ENCODE measurements around the gene DPH1. TPM values are rescaled to one million over a fixed set of nuclear protein-coding genes. Genes with fewer than 3 reads are reported as not detected.

DPH1 gene
- total RNA-seq, 1 donor: 28.8 TPM

DNA sequence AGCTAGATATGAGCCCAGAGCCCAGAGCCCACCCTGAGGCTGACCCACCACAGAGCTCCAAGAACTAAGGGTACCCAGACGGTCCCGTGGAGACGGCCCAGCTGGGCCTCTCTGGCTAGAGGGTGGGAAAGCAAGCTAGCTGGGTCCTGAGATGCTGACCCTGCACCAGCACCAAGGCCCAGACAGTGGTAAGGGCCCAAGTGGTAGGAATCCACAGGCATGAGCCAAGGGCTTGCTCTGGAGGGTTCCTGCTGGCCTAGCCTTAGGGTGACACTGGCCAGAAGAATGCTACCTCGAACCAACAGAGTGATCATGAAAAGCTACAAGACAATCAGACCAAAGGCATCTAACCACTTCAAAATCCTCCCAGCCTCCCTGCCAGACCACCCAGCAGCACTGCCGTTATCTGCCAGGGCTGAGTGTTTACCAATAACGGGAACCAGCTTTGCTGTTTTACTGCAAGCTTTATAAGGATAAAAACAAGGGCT is 38.1 kb downstream of the DPH1 start:
- TF ChIP-seq, protein P1, sequence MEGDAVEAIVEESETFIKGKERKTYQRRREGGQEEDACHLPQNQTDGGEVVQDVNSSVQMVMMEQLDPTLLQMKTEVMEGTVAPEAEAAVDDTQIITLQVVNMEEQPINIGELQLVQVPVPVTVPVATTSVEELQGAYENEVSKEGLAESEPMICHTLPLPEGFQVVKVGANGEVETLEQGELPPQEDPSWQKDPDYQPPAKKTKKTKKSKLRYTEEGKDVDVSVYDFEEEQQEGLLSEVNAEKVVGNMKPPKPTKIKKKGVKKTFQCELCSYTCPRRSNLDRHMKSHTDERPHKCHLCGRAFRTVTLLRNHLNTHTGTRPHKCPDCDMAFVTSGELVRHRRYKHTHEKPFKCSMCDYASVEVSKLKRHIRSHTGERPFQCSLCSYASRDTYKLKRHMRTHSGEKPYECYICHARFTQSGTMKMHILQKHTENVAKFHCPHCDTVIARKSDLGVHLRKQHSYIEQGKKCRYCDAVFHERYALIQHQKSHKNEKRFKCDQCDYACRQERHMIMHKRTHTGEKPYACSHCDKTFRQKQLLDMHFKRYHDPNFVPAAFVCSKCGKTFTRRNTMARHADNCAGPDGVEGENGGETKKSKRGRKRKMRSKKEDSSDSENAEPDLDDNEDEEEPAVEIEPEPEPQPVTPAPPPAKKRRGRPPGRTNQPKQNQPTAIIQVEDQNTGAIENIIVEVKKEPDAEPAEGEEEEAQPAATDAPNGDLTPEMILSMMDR (IDR thresholded peaks at IDR 0.05; ENCODE audit: insufficient read depth, low read length): peak; percentile 36
- DNase-seq (ENCODE audit: low read depth): peak; percentile 87
- H3K4me3 ChIP-seq (ENCODE audit: low read depth, low read length): no peak overlapping the region

DNA sequence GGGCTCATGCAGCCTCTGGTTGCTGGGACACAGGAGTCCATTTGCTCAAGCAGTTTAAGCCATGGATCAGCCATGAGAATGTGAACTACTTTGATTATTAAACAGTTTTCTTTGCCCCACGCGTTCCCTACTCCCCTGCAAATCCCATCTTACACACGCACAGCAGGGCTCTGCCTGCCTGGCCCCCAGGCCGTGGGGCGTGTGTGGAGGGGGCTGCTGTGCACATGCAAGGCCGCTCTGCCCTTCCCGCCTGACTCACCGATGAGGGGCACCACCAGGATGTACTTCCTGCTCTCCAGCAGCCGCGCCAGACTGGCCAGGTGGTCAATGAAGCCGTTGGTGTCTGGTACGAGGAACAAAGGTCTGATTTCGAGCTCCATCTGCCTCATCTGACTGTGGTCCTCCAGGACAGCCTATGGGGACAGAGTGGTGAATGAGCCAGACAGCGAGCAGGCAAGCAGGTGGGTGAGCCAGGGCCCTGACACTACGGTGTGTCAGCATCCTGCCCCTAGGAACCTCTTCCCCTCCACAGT is 38.6 kb downstream of the DPH1 start:
- DNase-seq (ENCODE audit: low read depth): no peak
- no peak overlapping the region for H3K4me3 ChIP-seq (ENCODE audit: low read depth, low read length)
- TF ChIP-seq, protein P1 (IDR thresholded peaks at IDR 0.05; ENCODE audit: insufficient read depth, low read length): no peak

DNA sequence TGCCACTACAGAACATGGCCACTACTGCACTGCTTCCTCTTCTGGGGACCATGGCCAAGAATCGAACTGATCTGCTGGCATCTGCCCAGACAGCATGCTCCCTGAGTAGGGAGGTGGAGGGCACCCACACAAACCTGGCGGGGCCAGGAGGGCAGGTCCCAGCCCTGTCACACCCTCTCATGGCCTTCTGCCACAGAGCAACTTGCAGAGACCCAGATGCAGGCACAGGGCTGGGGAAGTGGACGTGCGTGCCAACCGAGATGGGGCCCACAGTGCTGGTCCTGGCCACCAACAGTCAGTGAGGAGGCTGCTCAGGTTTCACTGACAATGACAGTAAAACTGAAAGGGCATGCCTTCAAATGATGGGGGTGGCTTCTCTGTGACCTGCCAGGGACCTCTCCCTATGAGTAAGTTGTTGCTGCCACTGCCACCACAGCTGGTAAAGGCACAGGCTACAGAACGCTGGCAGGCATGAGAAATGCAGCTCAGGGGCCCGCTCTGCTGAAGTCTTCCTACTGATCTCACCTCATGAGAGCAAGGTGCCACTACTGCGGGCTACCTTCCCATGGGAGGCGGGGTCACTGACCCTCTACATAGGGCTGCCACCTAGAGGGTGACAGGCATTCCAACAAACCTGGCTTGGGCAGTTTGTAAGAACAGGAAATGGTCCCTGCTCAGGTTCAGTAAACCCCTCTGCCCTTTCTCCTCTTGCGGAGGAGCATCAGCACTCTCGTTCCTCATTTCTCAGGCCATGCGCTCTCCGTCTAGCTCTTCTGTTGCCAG is 40.5 kb downstream of the DPH1 start:
- H3K4me3 ChIP-seq (ENCODE audit: low read depth, low read length): no peak overlapping the region
- DNase-seq (ENCODE audit: low read depth): no peak
- TF ChIP-seq, protein P1 (IDR thresholded peaks at IDR 0.05; ENCODE audit: insufficient read depth, low read length): no peak

DNA sequence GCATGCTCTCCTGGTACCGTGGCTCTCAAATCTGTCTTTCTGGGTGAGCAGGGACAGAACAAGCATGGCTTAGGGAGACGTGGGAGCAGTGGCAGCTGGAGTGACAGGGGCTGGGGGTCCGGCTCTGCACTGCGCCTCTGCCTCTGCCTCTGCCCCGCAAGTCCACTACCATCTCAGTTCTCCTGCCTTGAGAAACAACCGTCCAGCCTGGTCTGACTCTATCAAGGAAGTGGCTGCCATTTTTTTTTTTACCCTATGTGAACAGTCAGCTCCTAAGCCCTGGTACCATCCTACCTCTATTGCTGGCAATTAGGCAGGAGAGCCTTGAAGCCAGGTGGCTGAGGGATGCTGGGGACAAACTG is 41.1 kb downstream of the DPH1 start:
- H3K4me3 ChIP-seq (ENCODE audit: low read depth, low read length): no peak overlapping the region
- TF ChIP-seq, protein P1 (IDR thresholded peaks at IDR 0.05; ENCODE audit: insufficient read depth, low read length): no peak
- no peak for DNase-seq (ENCODE audit: low read depth)

DNA sequence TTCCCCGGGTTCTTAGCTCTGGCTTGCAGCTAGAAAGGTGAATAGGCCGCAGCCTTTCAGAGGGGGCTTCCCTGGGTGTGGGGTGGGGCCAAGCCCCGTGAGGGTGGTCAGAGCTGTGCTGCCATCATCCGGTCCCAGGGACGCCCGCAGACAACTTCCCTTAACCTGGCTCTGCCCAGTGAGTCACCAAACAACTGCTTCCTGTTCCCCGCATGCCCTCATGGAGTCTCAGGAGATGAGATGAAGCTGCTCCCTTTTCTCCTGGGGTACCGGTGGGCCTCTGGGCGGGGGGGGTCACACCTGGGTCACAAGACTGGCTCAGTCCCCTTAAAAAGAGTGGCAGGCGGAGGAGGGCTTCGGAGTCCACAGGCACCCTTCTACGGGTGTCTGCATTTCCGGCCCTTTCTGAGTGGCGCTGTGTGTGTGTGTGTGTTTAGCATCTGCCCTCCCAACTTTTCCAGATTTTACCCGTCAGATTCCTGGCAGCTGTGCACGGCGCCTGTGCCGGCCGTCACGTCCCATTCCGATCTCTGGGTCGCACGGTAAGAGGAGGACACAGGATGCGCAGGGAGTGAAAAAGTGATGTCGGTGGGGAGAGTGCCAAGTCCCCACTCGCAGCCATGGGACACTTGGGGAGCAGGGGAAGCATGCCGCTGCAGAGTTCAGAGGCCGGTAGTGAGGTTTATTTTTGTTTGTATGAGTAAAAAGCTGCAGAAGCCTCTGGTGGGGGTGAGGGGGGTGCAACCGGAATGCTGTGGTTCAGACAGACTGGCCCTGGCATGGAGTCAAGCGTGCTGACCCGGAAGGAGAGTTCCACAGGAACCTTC is 41.7 kb downstream of the DPH1 start:
- TF ChIP-seq, protein P1 (IDR thresholded peaks at IDR 0.05; ENCODE audit: insufficient read depth, low read length): no peak
- no peak for DNase-seq (ENCODE audit: low read depth)
- H3K4me3 ChIP-seq (ENCODE audit: low read depth, low read length): no peak overlapping the region

DNA sequence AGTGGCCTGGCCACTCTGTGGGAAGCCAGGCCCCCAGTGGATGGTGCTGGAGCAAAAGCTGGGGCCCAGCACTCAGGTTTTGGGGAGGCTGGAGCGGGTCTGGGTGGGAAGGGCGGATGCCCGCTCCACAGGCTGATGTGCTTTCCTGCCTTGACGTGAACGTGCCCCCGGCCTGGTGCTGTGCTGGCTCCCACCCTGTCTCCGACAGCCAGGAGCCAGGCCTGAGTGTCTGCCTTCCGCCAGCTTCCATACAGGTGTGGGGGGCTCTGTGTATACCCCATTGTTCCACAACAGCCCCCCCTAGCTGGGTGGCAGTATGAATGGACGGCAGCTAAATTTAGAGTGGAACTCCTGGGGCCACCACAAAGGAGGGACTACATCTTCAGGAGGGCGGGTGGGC is 45.0 kb downstream of the DPH1 start:
- DNase-seq (ENCODE audit: low read depth): no peak
- no peak overlapping the region for H3K4me3 ChIP-seq (ENCODE audit: low read depth, low read length)
- TF ChIP-seq, protein P1 (IDR thresholded peaks at IDR 0.05; ENCODE audit: insufficient read depth, low read length): no peak

All from fibroblast of the aortic adventitia (primary cell).